Uterus (tissue), 2 donors: ENCODE data around the gene GNG12.

Experiments used
- CTCF ChIP-seq, 4 experiments: fragments of 200-600 bp in 2 of 4; fragments of 450-650 bp in 2 of 4; sonication (generic) in 2 of 4; IDR thresholded peaks; one replicate each; pipeline ENCODE4 v1.5.1; 2016 to 2019; ENCODE audit warnings: antibody characterized with exemption in 4 of 4, mild to moderate bottlenecking in 2 of 4, moderate library complexity in 1 of 4
- POLR2A ChIP-seq, 2 donors: fragments of 450-650 bp; IDR thresholded peaks; one replicate each; pipeline ENCODE4 v1.6.1; 2016; ENCODE audit warnings: antibody characterized with exemption in 2 of 2, mild to moderate bottlenecking in 1 of 2, moderate library complexity in 1 of 2

- TF ChIP-seq CTCF (IDR thresholded peaks at IDR 0.05) (no peak), POLR2A (IDR thresholded peaks at IDR 0.05) (no peak)
Measured at GRCh38 chr1:67684526-67685066, 148.7 kb downstream of the GNG12 start.
